Activated naive CD8-positive, alpha-beta T cell treated with anti-CD3 and anti-CD28 coated beads, Interleukin-2, amount 50 U/mL, for 24 hours (primary cell): ENCODE data around the gene KCNQ1.

ENCODE experiments used
- ATAC-seq: fragments of 150-1000 bp; cut with Tn5 transposase; one replicate; pipeline ENCODE4 v1.10.0; 2021
- DNase-seq: peaks from one replicate; pipeline ENCODE4 v3.0.0; 2021
- H3K27ac Mint-ChIP-seq: one replicate; pipeline ENCODE4 v1.8.0; 2021; ENCODE audit warnings: mild to moderate bottlenecking, mixed read lengths
- H3K27me3 Mint-ChIP-seq: one replicate; pipeline ENCODE4 v1.8.0; 2021; ENCODE audit warnings: mixed read lengths
- H3K36me3 Mint-ChIP-seq: one replicate; pipeline ENCODE4 v1.8.0; 2021; ENCODE audit warnings: low read depth, mixed read lengths
- H3K4me1 Mint-ChIP-seq: one replicate; pipeline ENCODE4 v1.8.0; 2021; ENCODE audit warnings: mixed read lengths
- H3K4me3 Mint-ChIP-seq: one replicate; pipeline ENCODE4 v1.8.0; 2021; ENCODE audit warnings: mild to moderate bottlenecking, moderate library complexity, mixed read lengths
- H3K9me3 Mint-ChIP-seq: one replicate; pipeline ENCODE4 v1.8.0; 2021; ENCODE audit warnings: mixed read lengths

Gene KCNQ1

GRCh38 chr11:2670541-2671100 lies 225.8 kb downstream of the KCNQ1 start:
- ATAC-seq (no peak), DNase-seq (no peak)
- no peak overlapping the region for H3K27ac Mint-ChIP-seq

GRCh38 chr11:2671748-2672147 lies 226.9 kb downstream of the KCNQ1 start:
- DNase-seq (no peak), ATAC-seq (no peak)
- no peaks in the 10 kb centered on the region for H3K36me3 Mint-ChIP-seq
- H3K4me3 Mint-ChIP-seq = no peak overlapping the region
- H3K27me3 Mint-ChIP-seq = no peaks in the 10 kb centered on the region
- no peaks in the 10 kb centered on the region for H3K9me3 Mint-ChIP-seq
- H3K27ac Mint-ChIP-seq = no peak overlapping the region
- H3K4me1 Mint-ChIP-seq = no peaks in the 10 kb centered on the region

More at GRCh38 chr11:2670541-2671100, 225.8 kb downstream of the KCNQ1 start:
- H3K36me3 Mint-ChIP-seq = no peaks in the 10 kb centered on the region
- no peak overlapping the region for H3K4me3 Mint-ChIP-seq
- H3K9me3 Mint-ChIP-seq = no peaks in the 10 kb centered on the region
- no peaks in the 10 kb centered on the region for H3K27me3 Mint-ChIP-seq
- H3K4me1 Mint-ChIP-seq = no peaks in the 10 kb centered on the region

- Mint-ChIP-seq H3K4me3 (no peak overlapping the region), H3K4me1 (no peaks in the 10 kb centered on the region), H3K9me3 (no peaks in the 10 kb centered on the region), H3K36me3 (no peaks in the 10 kb centered on the region), H3K27ac (no peak overlapping the region), H3K27me3 (no peaks in the 10 kb centered on the region)
- DNase-seq (no peak), ATAC-seq (no peak)
These were observed 227.9 kb downstream of the KCNQ1 start for GRCh38 chr11:2672553-2673249.

GRCh38 chr11:2673250-2673610 lies 228.4 kb downstream of the KCNQ1 start:
- no peaks in the 10 kb centered on the region for H3K9me3 Mint-ChIP-seq
- H3K4me1 Mint-ChIP-seq = no peaks in the 10 kb centered on the region
- no peaks in the 10 kb centered on the region for H3K36me3 Mint-ChIP-seq
- H3K27ac Mint-ChIP-seq = no peak overlapping the region
- H3K4me3 Mint-ChIP-seq = no peak overlapping the region
- DNase-seq (no peak), ATAC-seq (no peak)
- H3K27me3 Mint-ChIP-seq = no peaks in the 10 kb centered on the region

GRCh38 chr11:2673871-2674471 lies 229.2 kb downstream of the KCNQ1 start:
- Mint-ChIP-seq H3K36me3 (no peaks in the 10 kb centered on the region), H3K4me3 (no peak overlapping the region), H3K9me3 (no peaks in the 10 kb centered on the region), H3K4me1 (no peaks in the 10 kb centered on the region), H3K27me3 (no peaks in the 10 kb centered on the region), H3K27ac (no peak overlapping the region)
- DNase-seq = no peak
- no peak for ATAC-seq

GRCh38 chr11:2674658-2675131 lies 229.9 kb downstream of the KCNQ1 start:
- no peak for ATAC-seq
- Mint-ChIP-seq H3K4me1 (peaks cover 1% of the 10 kb centered on the region), H3K9me3 (no peaks in the 10 kb centered on the region), H3K27ac (no peak overlapping the region), H3K27me3 (no peaks in the 10 kb centered on the region), H3K36me3 (no peaks in the 10 kb centered on the region), H3K4me3 (no peak overlapping the region)
- DNase-seq = no peak

GRCh38 chr11:2675540-2675939 lies 230.7 kb downstream of the KCNQ1 start:
- DNase-seq (no peak), ATAC-seq (no peak)
- H3K27me3 Mint-ChIP-seq = no peaks in the 10 kb centered on the region
- no peak overlapping the region for H3K27ac Mint-ChIP-seq
- H3K4me3 Mint-ChIP-seq = no peak overlapping the region
- H3K36me3 Mint-ChIP-seq = no peaks in the 10 kb centered on the region
- peaks cover 1% of the 10 kb centered on the region for H3K4me1 Mint-ChIP-seq
- H3K9me3 Mint-ChIP-seq = no peaks in the 10 kb centered on the region

GRCh38 chr11:2677127-2677526 lies 232.3 kb downstream of the KCNQ1 start:
- no peak overlapping the region for H3K27ac Mint-ChIP-seq
- H3K9me3 Mint-ChIP-seq = no peaks in the 10 kb centered on the region
- H3K4me3 Mint-ChIP-seq = no peak overlapping the region
- DNase-seq = no peak
- ATAC-seq = no peak
- H3K4me1 Mint-ChIP-seq = peaks cover 1% of the 10 kb centered on the region
- H3K36me3 Mint-ChIP-seq = no peaks in the 10 kb centered on the region
- H3K27me3 Mint-ChIP-seq = no peaks in the 10 kb centered on the region

- H3K4me3 Mint-ChIP-seq = no peak overlapping the region
- no peak for ATAC-seq
- no peak overlapping the region for H3K27ac Mint-ChIP-seq
- no peaks in the 10 kb centered on the region for H3K27me3 Mint-ChIP-seq
- peaks cover 1% of the 10 kb centered on the region for H3K4me1 Mint-ChIP-seq
- DNase-seq = no peak
- H3K9me3 Mint-ChIP-seq = no peaks in the 10 kb centered on the region
- H3K36me3 Mint-ChIP-seq = no peaks in the 10 kb centered on the region
These were observed 233.6 kb downstream of the KCNQ1 start for GRCh38 chr11:2678396-2678795.

GRCh38 chr11:2679011-2679676 lies 234.3 kb downstream of the KCNQ1 start:
- Mint-ChIP-seq H3K27me3 (no peaks in the 10 kb centered on the region), H3K36me3 (no peaks in the 10 kb centered on the region), H3K4me3 (no peak overlapping the region), H3K4me1 (peaks cover 1% of the 10 kb centered on the region), H3K9me3 (no peaks in the 10 kb centered on the region), H3K27ac (no peak overlapping the region)
- ATAC-seq = no peak
- DNase-seq = no peak

GRCh38 chr11:2681408-2682145 lies 236.8 kb downstream of the KCNQ1 start:
- ATAC-seq = no peak
- no peak overlapping the region for H3K4me3 Mint-ChIP-seq

GRCh38 chr11:2683806-2684205 lies 239.0 kb downstream of the KCNQ1 start:
- no peaks in the 10 kb centered on the region for H3K9me3 Mint-ChIP-seq
- ATAC-seq = no peak
- H3K4me3 Mint-ChIP-seq = no peak overlapping the region
- no peaks in the 10 kb centered on the region for H3K36me3 Mint-ChIP-seq
- H3K4me1 Mint-ChIP-seq = peaks cover 1% of the 10 kb centered on the region
- no peaks in the 10 kb centered on the region for H3K27me3 Mint-ChIP-seq
- no peak overlapping the region for H3K27ac Mint-ChIP-seq
- DNase-seq = no peak

More at GRCh38 chr11:2681408-2682145, 236.8 kb downstream of the KCNQ1 start:
- Mint-ChIP-seq H3K27ac (no peak overlapping the region), H3K27me3 (no peaks in the 10 kb centered on the region), H3K36me3 (no peaks in the 10 kb centered on the region), H3K9me3 (no peaks in the 10 kb centered on the region), H3K4me1 (peaks cover 1% of the 10 kb centered on the region)
- no peak for DNase-seq

GRCh38 chr11:2684581-2684980 lies 239.8 kb downstream of the KCNQ1 start:
- H3K36me3 Mint-ChIP-seq = no peaks in the 10 kb centered on the region
- ATAC-seq = no peak

GRCh38 chr11:2685051-2685450 lies 240.2 kb downstream of the KCNQ1 start:
- no peaks in the 10 kb centered on the region for H3K36me3 Mint-ChIP-seq
- no peaks in the 10 kb centered on the region for H3K27me3 Mint-ChIP-seq
- H3K4me3 Mint-ChIP-seq = no peak overlapping the region
- no peaks in the 10 kb centered on the region for H3K9me3 Mint-ChIP-seq
- H3K4me1 Mint-ChIP-seq = no peaks in the 10 kb centered on the region
- no peak overlapping the region for H3K27ac Mint-ChIP-seq
- DNase-seq (no peak), ATAC-seq (no peak)

More at GRCh38 chr11:2684581-2684980, 239.8 kb downstream of the KCNQ1 start:
- H3K9me3 Mint-ChIP-seq = no peaks in the 10 kb centered on the region
- H3K4me1 Mint-ChIP-seq = no peaks in the 10 kb centered on the region
- no peaks in the 10 kb centered on the region for H3K27me3 Mint-ChIP-seq
- no peak overlapping the region for H3K4me3 Mint-ChIP-seq
- H3K27ac Mint-ChIP-seq = no peak overlapping the region
- DNase-seq = no peak
